Activated naive CD4-positive, alpha-beta T cell treated with Interleukin-2 at 50 U/mL for 16 hours (primary cell): ENCODE data around the gene LINC00237.

Experiments used
- DNase-seq: peaks from one replicate; pipeline ENCODE4 v3.0.0-alpha.2; 2020

LINC00237 gene

GRCh38 chr20:21106171-21107017 is at the start of gene LINC00237:
LINC00237 (minus strand) TSS chr20:21106358.
- DNase-seq = no peak

GRCh38 chr20:21155268-21155667 is 49.1 kb upstream of the LINC00237 start:
- DNase-seq = no peak

DNA sequence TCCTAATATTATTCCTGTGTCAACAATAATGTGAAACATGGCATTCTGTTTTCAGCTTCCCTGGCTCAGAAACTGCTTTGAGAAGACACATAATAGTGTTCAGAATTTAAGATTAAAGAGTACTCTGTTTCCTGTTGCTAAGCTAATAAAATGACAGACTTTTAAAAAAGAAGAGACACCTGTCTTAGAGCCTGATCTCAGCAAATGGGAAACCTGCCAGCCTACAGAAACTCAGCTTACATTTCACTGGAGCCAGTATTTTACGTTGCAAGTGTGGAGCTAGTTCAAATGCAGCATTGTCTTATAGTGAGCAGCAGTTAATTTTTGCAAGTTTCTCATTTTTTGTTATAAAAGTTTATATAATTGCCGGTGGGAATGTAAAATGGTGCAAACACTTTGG is 48.5 kb upstream of the LINC00237 start:
- DNase-seq = no peak

- no peak for DNase-seq
Measured at GRCh38 chr20:21151791-21152190, 45.6 kb upstream of the LINC00237 start.

DNA sequence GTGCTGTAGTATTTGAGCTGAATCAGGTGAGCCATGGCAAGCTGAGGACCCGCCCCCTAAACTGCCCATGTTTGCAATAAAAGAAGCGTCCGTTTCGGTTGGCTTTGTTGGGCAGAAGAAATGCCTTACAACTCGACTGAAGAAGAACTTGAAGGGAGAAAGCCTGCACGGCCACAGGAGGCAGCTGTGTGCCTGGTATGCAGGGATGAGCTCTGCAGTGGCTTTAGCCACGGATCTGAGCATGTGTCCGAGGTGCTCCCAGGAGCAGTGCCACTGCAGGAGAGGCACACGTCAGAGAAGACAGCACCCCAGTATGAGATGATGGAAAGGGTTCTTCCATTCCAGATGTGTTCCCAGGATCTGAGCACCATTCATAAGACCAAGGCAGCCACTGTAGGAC is 43.2 kb upstream of the LINC00237 start:
- DNase-seq = no peak

GRCh38 chr20:21147593-21147992 is 41.4 kb upstream of the LINC00237 start:
- DNase-seq = no peak

- DNase-seq = no peak
Measured at GRCh38 chr20:21146215-21146614, 40.1 kb upstream of the LINC00237 start.

DNA sequence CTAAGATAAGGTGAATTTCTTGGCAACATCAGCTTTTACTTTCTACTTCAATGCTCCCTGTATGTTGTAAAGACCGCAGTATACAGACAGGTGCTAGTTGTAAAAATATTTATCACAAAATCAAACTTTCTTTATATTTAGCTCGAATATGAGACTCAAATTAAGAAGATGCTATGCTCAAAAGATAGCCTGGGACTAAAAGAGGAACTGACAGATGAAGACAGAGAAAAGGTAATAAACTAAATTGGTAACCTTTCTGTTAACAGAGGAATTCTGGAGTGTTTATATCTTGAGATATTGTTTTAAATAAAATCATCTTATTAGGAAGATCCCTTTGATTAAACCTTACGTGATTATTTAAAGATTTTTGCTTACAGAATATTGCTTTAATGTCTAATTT is 39.3 kb upstream of the LINC00237 start:
- no peak for DNase-seq

- DNase-seq = no peak
Measured at GRCh38 chr20:21143194-21143890, 37.2 kb upstream of the LINC00237 start.

DNA sequence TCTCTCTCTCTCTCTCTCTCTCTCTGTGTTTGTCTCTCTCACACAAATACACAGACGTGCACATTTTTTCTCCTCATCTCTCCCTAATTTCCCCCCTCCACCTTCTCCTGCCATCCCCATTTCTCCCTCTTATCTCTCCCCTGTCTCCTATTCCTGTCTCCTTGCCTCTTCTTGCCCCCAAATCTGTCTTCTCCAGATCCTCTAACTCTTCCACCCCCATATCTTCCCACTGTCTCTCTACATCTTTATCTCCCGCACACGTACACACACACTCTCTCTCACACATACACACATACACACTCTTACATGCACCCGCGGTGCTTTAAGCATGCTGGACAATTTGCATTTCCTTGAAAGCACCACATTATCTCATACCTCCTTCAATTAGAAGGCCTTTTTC is 35.7 kb upstream of the LINC00237 start:
- no peak for DNase-seq

- no peak for DNase-seq
Measured at GRCh38 chr20:21139881-21140566, 33.9 kb upstream of the LINC00237 start.

DNA sequence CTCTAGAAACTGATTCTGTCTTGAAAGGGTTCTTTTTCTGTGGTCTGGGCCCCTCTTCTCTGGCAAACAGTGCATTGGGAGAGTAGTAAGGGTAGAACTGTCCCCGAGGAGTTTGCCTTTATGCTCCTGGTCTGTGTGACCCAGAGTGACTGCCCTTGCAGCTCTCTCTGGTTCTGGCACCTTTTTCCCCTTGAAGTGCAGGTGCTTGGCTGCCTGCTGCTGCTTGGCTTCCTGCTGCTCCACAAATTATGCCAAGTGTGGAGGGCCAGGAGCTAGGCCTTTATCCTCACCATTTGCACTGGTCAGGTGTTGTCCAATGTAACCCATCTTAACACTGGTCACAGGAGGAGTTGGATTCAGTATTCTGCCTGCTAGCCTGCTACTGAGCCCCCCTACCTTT is 30.9 kb upstream of the LINC00237 start:
- DNase-seq = no peak

GRCh38 chr20:21136015-21136732 is 30.0 kb upstream of the LINC00237 start:
- no peak for DNase-seq

- no peak for DNase-seq
Measured at GRCh38 chr20:21134883-21135493, 28.8 kb upstream of the LINC00237 start.

- DNase-seq = no peak
Measured at GRCh38 chr20:21133917-21134622, 27.9 kb upstream of the LINC00237 start.

GRCh38 chr20:21133404-21133803 is 27.2 kb upstream of the LINC00237 start:
- no peak for DNase-seq

DNA sequence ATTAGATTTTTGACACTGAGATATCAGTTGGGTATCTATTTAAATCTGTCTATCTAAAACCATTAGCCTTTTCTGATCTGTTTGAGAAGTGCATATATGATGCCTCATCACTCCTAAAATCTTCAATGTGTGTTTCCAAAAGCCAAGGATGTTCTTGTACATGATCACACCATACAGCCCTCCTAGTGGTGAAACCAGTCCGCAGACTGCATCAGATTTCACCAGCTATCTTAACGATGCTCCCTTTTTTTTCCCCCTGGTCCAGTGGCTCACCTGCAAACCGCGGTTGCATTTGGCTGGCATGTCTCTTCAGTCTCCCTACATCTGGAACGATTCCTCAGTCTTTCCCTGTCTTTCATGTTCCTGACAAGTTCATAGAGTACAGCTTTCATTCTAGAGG is 23.7 kb upstream of the LINC00237 start:
- DNase-seq = no peak

GRCh38 chr20:21127201-21127981 is 21.2 kb upstream of the LINC00237 start:
- DNase-seq = no peak

DNA sequence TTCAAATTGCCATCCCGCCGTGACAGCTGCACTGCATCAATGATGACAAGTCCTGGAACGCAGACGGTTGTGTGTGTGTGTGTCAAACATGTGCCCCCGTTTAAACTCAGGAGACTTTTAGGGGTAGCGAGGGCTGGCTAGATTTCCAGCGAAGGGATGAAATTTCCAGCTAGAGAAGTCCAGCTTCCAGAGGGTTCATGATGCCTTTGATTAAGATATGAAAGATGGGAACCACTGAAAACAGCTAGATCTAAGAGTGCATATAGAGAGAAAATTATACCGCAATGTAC is 20.4 kb upstream of the LINC00237 start:
- no peak for DNase-seq

- peak; percentile 98 for DNase-seq
Measured at GRCh38 chr20:21125849-21126580, 19.9 kb upstream of the LINC00237 start, which contains the start of gene KIZ. KIZ (plus strand) TSS chr20:21126082; CDS start chr20:21126116, 34 bp downstream.
